ENCODE measurements around the gene ZBTB45. TPM values are rescaled to one million over a fixed set of nuclear protein-coding genes. Genes with fewer than 3 reads are reported as not detected.

Gene ZBTB45
- total RNA-seq, 1 experiment from 2014 or later, result 12.0 TPM

GRCh38 chr19:58555920-58556621 is 36.5 kb upstream of the ZBTB45 start (continued):
- TF ChIP-seq, protein P1, sequence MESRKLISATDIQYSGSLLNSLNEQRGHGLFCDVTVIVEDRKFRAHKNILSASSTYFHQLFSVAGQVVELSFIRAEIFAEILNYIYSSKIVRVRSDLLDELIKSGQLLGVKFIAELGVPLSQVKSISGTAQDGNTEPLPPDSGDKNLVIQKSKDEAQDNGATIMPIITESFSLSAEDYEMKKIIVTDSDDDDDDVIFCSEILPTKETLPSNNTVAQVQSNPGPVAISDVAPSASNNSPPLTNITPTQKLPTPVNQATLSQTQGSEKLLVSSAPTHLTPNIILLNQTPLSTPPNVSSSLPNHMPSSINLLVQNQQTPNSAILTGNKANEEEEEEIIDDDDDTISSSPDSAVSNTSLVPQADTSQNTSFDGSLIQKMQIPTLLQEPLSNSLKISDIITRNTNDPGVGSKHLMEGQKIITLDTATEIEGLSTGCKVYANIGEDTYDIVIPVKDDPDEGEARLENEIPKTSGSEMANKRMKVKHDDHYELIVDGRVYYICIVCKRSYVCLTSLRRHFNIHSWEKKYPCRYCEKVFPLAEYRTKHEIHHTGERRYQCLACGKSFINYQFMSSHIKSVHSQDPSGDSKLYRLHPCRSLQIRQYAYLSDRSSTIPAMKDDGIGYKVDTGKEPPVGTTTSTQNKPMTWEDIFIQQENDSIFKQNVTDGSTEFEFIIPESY (IDR thresholded peaks at IDR 0.05; ENCODE audit: extremely low read depth, insufficient replicate concordance, low read length), result no peak
- no peak for TF ChIP-seq CBX3 (IDR thresholded peaks at IDR 0.05; ENCODE audit: low read depth)
- no peak for TF ChIP-seq EZH2phosphoT487 (IDR thresholded peaks at IDR 0.05; ENCODE audit: borderline replicate concordance)
- no peak for TF ChIP-seq EGR1 (IDR thresholded peaks at IDR 0.05; ENCODE audit: low read depth)
- TF ChIP-seq SRF (IDR thresholded peaks at IDR 0.05; ENCODE audit: low read depth), result no peak
- TF ChIP-seq ZFX (IDR thresholded peaks at IDR 0.05), result no peak
- TF ChIP-seq, protein P2, sequence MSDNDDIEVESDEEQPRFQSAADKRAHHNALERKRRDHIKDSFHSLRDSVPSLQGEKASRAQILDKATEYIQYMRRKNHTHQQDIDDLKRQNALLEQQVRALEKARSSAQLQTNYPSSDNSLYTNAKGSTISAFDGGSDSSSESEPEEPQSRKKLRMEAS (IDR thresholded peaks at IDR 0.05), result no peak

DNA sequence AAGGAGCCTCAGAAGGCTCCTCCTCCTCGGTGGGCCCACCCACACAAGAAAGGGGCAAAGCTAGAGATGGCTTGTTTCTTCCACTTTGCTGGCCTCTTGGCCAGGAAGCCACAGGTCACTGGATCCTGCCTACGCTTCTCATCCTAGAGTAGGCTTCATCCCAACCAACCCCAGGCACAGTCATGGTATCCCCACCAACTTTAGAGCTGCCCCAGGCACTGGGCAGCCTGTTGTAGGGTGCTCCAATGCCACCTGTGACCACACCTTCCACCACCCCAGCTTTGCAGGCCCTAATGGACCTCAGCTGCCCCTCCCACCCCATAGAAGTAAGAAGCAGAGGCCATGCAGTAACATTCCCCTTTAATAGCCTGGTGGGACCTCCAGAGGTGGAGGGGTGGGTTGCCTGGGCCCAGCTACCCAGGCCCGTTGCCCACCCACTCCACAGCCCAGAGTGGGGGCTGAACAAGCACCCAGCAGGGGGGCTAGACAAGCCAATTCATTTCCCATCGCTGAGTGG is 35.8 kb upstream of the ZBTB45 start:
- ATAC-seq (no peak), DNase-seq (ENCODE audit: low read depth, low spot score) (no peak)
- RAD21 ChIA-PET (ENCODE audit: low non-redundant PET in 1 of 2, low total read pairs in 2 of 2, uncharacterized antibody in 2 of 2, unreplicated experiment in 2 of 2), result interaction anchor here in 1 of 2 experiments (1.6 to 1.7 kb wide), 2 partner anchors 36 to 41 kb away, joined by 3 to 6 read pairs; partner anchors contain the start of gene ZBTB45
- Histone ChIP-seq H3K9me2 (ENCODE audit: insufficient read depth) (no peaks in the 10 kb centered on the region), H4K20me1 (ENCODE audit: insufficient read depth) (no peaks in the 10 kb centered on the region; the same call in 1 of the 2 replicates), H3K4me2 (ENCODE audit: low read length) (peak overlapping the region; percentile 92), H3K4me3 (replicated peaks in 1 of 2; ENCODE audit: low read depth in 1 of 2, low read length in 2 of 2) (peak overlapping the region; percentile 91 to 93), H3K79me2 (ENCODE audit: insufficient read depth, low read length) (peaks cover 58% of the 10 kb centered on the region), H3K27ac (ENCODE audit: low read depth, low read length) (peak overlapping the region; percentile 82), H3K27me3 (ENCODE audit: insufficient read depth, low read length) (no peaks in the 10 kb centered on the region), H3K9ac (ENCODE audit: low read length) (peak overlapping the region; percentile 94), H3K36me3 (ENCODE audit: control insufficient read depth in 1 of 2, insufficient read depth in 2 of 2, low read length in 2 of 2) (peaks cover 18 to 32% of the 10 kb centered on the region in 2 experiments; a peak in 3 of 4 replicates), H3K9me3 (ENCODE audit: control insufficient read depth in 1 of 2, insufficient read depth in 1 of 2, low read depth in 1 of 2, low read length in 2 of 2) (no peaks in the 10 kb centered on the region), H3K4me1 (ENCODE audit: control insufficient read depth in 1 of 2, insufficient read depth in 2 of 2, low read length in 2 of 2) (peaks cover 25 to 50% of the 10 kb centered on the region in 2 experiments), H2AFZ (ENCODE audit: low read depth, low read length, poor library complexity, severe bottlenecking) (no peak overlapping the region)
- CTCF ChIA-PET, result interaction anchor here (2.4 kb wide), 1 partner anchor 35 kb away, joined by 20 read pairs; the partner anchor contains the start of gene ZBTB45
- TF ChIP-seq EZH2 (IDR thresholded peaks at IDR 0.05), result no peak
- TF ChIP-seq CEBPB (IDR thresholded peaks at IDR 0.05; ENCODE audit: low read depth), result no peak
- no peak for TF ChIP-seq POLR2A (IDR thresholded peaks at IDR 0.05; ENCODE audit: borderline replicate concordance, extremely low read depth, insufficient read depth, insufficient read length)
- TF ChIP-seq CBX3 (IDR thresholded peaks at IDR 0.05; ENCODE audit: low read depth), result no peak
- TF ChIP-seq SP1 (IDR thresholded peaks at IDR 0.05; ENCODE audit: low read depth), result no peak
- no peak for TF ChIP-seq YY1 (IDR thresholded peaks at IDR 0.05; ENCODE audit: extremely low read depth, insufficient replicate concordance, low read depth, low read length)
- TF ChIP-seq, protein P3, sequence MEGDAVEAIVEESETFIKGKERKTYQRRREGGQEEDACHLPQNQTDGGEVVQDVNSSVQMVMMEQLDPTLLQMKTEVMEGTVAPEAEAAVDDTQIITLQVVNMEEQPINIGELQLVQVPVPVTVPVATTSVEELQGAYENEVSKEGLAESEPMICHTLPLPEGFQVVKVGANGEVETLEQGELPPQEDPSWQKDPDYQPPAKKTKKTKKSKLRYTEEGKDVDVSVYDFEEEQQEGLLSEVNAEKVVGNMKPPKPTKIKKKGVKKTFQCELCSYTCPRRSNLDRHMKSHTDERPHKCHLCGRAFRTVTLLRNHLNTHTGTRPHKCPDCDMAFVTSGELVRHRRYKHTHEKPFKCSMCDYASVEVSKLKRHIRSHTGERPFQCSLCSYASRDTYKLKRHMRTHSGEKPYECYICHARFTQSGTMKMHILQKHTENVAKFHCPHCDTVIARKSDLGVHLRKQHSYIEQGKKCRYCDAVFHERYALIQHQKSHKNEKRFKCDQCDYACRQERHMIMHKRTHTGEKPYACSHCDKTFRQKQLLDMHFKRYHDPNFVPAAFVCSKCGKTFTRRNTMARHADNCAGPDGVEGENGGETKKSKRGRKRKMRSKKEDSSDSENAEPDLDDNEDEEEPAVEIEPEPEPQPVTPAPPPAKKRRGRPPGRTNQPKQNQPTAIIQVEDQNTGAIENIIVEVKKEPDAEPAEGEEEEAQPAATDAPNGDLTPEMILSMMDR (IDR thresholded peaks at IDR 0.05 in 2 of 3, conservative IDR thresholded peaks at IDR 0.05 in 1 of 3; ENCODE audit: borderline replicate concordance in 1 of 3, insufficient read depth in 1 of 3, low read depth in 2 of 3, low read length in 2 of 3), result no peak
- TF ChIP-seq, protein P4, sequence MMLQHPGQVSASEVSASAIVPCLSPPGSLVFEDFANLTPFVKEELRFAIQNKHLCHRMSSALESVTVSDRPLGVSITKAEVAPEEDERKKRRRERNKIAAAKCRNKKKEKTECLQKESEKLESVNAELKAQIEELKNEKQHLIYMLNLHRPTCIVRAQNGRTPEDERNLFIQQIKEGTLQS (IDR thresholded peaks at IDR 0.05), result no peak
- TF ChIP-seq ZFX (IDR thresholded peaks at IDR 0.05), result no peak
- no peak for TF ChIP-seq SRF (IDR thresholded peaks at IDR 0.05; ENCODE audit: low read depth)
- no peak for TF ChIP-seq FOSL1 (IDR thresholded peaks at IDR 0.05; ENCODE audit: low read depth)
- BruUV-seq (replicated peaks), result TSS peak; percentile 7
- intact Hi-C loops (cut with micrococcal nuclease), result no loop called here
- POLR2A ChIA-PET, result interaction anchor here (0.8 to 3.3 kb wide), 7 partner anchors 8 to 41 kb away, joined by 3 to 33 read pairs (median 8); partner anchors contain the start of genes MZF1, TRIM28 and ZBTB45
